Measurements from ENCODE around the gene NR4A2.

DNA sequence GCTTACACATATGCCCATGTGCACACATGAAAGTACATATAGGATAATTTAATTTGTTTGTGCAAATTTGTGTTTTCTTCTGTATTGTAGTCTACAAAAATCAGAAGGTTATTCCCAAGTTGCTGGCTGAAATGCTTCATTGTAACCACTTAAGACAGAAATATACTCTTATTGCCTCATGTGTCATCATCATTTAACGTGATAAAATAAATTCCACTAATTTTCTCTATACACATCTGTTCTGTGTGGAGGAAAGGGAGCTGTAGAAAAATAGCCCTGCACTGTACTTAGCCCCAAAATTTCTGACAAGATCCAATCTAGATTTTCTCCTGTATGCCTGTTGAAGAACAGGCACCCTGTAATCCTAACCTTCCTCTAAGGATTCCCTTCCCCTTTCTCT, 20.4 kb upstream of the NR4A2 start:
- TF ChIP-seq, protein P1, sequence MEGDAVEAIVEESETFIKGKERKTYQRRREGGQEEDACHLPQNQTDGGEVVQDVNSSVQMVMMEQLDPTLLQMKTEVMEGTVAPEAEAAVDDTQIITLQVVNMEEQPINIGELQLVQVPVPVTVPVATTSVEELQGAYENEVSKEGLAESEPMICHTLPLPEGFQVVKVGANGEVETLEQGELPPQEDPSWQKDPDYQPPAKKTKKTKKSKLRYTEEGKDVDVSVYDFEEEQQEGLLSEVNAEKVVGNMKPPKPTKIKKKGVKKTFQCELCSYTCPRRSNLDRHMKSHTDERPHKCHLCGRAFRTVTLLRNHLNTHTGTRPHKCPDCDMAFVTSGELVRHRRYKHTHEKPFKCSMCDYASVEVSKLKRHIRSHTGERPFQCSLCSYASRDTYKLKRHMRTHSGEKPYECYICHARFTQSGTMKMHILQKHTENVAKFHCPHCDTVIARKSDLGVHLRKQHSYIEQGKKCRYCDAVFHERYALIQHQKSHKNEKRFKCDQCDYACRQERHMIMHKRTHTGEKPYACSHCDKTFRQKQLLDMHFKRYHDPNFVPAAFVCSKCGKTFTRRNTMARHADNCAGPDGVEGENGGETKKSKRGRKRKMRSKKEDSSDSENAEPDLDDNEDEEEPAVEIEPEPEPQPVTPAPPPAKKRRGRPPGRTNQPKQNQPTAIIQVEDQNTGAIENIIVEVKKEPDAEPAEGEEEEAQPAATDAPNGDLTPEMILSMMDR (IDR thresholded peaks at IDR 0.05) = no peak
- no peak for TF ChIP-seq POLR2A (IDR thresholded peaks at IDR 0.05)
